Ovary (tissue), 3 donors: Measurements from ENCODE around the gene CYCS.

Experiments used
- EP300 ChIP-seq: sonication (generic); formaldehyde crosslinking; IDR thresholded peaks from one replicate; pipeline ENCODE4 v1.6.1; 2017; ENCODE audit warnings: antibody characterized with exemption
- POLR2A ChIP-seq: fragments of 450-650 bp; IDR thresholded peaks from one replicate; pipeline ENCODE4 v1.6.1; 2017; ENCODE audit warnings: antibody characterized with exemption, mild to moderate bottlenecking, moderate library complexity
- TF ChIP-seq, protein P1 (sequence below), 3 donors: fragments of 450-650 bp in 2 of 3; fragments of 200-600 bp in 1 of 3; IDR thresholded peaks; one replicate each; pipeline versions ENCODE4 v1.5.1 to v1.8.0; 2016 to 2022; ENCODE audit warnings: antibody characterized with exemption in 3 of 3, mild to moderate bottlenecking in 1 of 3
- donor health status: DM: no; HTN: no; CAD: no.

DNA sequence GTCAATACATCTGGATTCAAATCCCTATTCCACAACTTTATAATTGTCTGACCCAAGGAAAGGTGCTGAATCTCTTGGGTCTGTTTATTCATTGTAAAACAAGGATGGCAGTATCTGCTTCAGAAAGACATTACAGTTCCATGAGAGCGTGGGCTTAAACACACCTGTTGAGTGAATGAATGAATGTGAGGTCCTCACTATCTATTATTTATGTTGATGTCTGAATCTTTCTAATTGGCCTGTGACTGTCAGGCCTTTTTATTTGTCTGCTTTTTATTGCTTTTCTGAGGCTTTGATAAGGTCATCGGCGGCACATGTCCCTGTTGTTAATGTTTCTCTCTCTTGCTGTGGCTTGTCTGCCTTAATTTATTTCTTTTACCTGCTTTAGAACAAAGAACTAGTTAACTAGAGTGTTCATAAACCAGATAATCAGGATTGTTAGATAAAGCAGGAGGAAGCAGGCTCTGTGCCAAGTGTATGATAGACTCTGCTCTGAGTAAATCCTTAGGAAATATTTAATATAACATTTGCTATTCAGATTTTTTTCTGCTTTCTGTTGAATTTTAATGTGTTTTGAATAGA is 42.3 kb upstream of the CYCS start:
- TF ChIP-seq, protein P1, sequence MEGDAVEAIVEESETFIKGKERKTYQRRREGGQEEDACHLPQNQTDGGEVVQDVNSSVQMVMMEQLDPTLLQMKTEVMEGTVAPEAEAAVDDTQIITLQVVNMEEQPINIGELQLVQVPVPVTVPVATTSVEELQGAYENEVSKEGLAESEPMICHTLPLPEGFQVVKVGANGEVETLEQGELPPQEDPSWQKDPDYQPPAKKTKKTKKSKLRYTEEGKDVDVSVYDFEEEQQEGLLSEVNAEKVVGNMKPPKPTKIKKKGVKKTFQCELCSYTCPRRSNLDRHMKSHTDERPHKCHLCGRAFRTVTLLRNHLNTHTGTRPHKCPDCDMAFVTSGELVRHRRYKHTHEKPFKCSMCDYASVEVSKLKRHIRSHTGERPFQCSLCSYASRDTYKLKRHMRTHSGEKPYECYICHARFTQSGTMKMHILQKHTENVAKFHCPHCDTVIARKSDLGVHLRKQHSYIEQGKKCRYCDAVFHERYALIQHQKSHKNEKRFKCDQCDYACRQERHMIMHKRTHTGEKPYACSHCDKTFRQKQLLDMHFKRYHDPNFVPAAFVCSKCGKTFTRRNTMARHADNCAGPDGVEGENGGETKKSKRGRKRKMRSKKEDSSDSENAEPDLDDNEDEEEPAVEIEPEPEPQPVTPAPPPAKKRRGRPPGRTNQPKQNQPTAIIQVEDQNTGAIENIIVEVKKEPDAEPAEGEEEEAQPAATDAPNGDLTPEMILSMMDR (IDR thresholded peaks at IDR 0.05) = no peak
- TF ChIP-seq POLR2A (no peak), EP300 (no peak)
